WI38 (cell line): Measurements from ENCODE around the gene FLT4.

Source experiments
- H3K4me3 ChIP-seq: 2 replicates; pipeline ENCODE4 v1.5.1; 2011; ENCODE audit warnings: low read depth, mild to moderate bottlenecking, control low read depth, low read length
- TF ChIP-seq, protein P1 (sequence below): IDR thresholded peaks from 2 replicates; pipeline ENCODE4 v1.5.1; 2012; ENCODE audit warnings: low read depth, mild to moderate bottlenecking, control low read depth, low read length

FLT4 gene

DNA sequence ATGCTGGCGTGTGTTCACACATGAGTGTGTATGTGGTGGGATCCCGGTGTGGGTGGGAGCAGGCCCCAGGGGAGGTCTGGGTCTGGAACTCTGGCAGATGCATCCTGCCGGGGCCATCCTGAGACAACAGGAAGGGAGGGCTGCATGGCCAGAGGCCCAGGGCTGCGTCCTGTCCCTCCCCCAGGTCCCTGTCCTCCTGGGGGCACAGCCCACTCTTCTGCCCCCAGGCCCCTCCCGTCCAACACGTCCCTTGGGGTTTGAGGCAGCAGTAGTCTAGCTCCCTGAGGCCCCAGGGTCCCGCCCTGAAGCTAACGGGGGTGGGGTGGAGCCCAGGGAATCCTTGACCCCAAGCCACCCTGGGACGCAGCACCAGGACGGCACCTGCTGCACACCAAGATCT, 16.6 kb downstream of the FLT4 start:
- H3K4me3 ChIP-seq: no peak overlapping the region
- TF ChIP-seq, protein P1, sequence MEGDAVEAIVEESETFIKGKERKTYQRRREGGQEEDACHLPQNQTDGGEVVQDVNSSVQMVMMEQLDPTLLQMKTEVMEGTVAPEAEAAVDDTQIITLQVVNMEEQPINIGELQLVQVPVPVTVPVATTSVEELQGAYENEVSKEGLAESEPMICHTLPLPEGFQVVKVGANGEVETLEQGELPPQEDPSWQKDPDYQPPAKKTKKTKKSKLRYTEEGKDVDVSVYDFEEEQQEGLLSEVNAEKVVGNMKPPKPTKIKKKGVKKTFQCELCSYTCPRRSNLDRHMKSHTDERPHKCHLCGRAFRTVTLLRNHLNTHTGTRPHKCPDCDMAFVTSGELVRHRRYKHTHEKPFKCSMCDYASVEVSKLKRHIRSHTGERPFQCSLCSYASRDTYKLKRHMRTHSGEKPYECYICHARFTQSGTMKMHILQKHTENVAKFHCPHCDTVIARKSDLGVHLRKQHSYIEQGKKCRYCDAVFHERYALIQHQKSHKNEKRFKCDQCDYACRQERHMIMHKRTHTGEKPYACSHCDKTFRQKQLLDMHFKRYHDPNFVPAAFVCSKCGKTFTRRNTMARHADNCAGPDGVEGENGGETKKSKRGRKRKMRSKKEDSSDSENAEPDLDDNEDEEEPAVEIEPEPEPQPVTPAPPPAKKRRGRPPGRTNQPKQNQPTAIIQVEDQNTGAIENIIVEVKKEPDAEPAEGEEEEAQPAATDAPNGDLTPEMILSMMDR: no peak

DNA sequence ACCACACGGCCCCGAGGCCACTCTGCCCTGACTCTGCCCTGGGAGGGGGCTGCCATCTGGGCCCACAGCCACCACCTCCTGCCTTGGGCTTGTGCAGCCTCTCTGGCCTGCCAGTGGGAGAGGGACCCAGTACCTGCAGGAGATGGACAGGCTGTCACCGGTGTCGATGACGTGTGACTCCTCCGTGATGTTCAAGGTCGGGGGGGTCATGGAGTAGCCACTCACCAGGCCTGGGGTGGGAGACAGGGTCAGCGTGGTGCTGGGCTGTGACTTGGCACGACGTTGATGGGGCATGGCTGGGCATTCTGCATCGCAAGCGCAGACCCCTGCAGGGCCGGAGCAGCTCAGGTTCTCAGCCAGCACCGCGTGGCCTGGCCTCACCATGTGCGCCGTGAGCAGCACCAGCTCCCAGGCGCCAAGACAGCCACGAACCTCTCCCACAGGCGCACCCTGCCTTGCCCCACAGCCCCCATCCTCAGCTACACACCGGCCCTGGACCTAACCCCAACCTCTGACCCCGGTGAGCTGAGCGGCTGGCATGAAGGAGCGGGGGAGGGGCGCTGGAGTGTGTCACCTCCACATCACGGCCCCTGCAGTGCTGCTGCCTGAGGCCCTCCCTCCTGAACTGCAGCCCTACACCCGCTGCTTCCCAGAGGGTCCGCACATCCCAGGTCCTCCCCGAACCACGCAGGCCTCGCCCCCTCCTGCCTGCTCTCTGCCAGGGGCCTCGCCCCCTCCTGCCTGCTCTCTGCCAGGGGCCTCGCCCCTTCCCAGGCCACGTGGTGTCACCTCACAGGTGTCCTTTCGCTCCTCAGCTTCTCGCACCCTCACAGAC, 17.6 kb downstream of the FLT4 start:
- TF ChIP-seq, protein P1: no peak
- H3K4me3 ChIP-seq: no peak overlapping the region

DNA sequence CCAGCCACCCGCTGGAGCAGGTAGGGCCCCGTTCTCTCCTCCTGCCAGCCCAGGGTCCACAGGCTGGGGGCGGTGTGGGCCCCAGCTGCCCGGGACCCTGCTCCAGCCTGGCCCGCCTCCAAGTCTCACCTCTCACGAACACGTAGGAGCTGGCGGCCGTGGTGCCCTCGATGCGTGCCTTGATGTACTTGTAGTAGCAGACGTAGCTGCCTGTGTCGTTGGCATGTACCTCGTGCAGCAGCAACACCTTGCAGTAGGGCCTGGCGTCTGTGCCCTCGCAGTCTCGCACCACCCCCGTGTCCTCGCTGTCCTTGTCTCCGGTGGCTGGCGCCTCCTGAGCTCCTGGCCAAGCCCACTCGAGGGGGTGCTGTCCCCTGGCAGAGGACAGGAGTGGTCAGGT, 19.0 kb downstream of the FLT4 start:
- no peak overlapping the region for H3K4me3 ChIP-seq
- TF ChIP-seq, protein P1: no peak

DNA sequence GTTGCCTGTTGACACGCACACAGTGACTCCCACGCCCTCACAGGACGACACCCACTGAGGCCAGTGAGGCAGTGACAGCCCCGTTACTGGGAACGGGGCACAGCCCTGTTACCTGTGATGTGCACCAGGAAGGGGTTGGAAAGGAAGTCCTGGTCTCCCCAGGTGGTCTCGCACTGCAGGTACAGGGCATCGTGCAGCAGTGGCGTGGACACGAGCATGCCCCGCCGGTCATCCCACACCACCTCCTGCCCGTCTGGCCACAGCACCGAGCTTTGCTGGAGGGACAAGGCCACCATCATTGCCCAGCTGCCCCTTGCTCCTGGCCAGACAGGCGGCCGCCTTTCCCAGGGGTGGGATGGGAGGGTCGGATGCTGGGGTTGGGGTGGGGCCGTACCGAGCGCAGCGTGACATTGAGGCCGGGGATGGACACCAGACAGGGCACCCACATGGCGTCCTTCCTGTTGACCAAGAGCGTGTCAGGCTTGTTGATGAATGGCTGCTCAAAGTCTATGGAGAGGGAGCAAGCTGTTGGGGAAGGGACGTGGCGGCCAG, 19.5 kb downstream of the FLT4 start:
- no peak overlapping the region for H3K4me3 ChIP-seq
- TF ChIP-seq, protein P1: no peak

DNA sequence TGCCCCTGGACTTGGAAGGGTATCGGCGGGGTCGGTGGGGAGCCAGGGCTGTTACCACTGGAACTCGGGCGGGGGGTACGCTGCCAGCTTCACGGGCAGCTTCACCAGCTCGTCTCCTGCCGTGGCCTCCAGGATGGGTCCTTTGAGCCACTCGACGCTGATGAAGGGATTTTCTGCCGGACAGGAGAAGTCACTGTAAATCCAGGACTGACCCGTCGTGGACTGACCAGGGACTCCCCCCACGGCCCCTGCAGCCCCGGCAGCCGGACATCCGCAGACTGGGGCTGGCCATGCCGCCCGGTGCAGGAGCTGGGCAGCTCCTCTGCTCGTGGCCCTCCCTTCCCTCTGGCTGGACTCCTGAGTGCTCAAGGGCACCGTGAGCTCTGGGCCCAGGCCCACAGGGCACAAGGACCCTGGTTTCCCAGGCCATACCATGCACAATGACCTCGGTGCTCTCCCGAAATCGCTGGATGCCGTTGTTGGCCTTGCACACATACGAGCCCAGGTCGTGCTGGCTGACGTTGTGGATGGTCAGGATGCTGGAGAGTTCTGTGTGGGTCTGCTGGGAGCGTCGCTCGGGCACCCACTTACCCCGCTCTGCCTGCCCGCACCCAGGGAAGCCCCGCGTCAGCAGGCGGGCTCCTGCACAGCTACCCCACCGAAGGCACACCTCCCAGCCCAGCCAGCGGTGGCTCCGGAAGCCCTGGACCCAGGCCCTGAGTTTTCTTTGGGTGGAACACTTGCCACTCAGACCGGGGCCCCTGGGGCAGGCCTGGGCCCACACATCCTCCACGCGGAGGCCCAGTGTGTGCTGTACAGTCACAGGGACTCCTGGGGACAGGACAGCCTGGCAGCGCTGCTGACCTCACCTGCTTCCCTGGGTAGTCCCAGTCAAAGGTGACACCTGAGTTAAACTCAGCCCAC, 20.3 kb downstream of the FLT4 start:
- TF ChIP-seq, protein P1: no peak
- no peak overlapping the region for H3K4me3 ChIP-seq

DNA sequence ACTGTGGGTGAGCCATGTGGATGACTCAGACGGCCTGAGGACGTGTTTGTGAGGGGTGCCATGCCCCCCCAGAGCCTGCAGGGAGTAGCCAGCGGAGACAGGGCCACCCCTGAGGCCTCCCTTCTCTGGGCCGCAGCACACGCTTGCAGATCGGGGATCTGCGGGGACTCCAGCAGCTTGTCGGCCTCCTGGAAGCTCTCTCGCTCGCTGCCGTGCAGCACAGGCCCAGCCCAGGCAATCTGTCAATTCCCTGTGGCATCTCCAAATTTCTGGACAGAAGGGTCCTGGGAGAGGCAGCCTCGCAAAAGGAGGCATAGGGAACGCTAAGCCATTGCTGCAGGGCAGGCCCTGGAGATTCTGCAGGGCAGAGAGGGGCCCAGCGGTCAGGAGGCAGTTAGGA, 21.2 kb downstream of the FLT4 start:
- H3K4me3 ChIP-seq: no peak overlapping the region
- TF ChIP-seq, protein P1: no peak
